CD8-positive, alpha-beta memory T cell (primary cell): ENCODE data around the gene SNRPA. TPM values are rescaled to one million over a fixed set of nuclear protein-coding genes. Genes with fewer than 3 reads are reported as not detected.

Experiments
- CTCF ChIA-PET: fragments of 350-600 bp; sonication (Branson Sonifier 250); formaldehyde crosslinking; loops from one replicate; lab custom pipeline; 2021; ENCODE audit warnings: antibody characterized with exemption; lab: Charles Lee
- POLR2A ChIA-PET: fragments of 350-600 bp; sonication (Branson Sonifier 250); formaldehyde crosslinking; loops from one replicate; lab custom pipeline; 2021; ENCODE audit warnings: antibody characterized with exemption; lab: Charles Lee
- DNase-seq, 5 donors: peaks; one replicate each; pipeline versions ENCODE4 v3.0.0 to v3.0.0-alpha.2; 2020 to 2022; ENCODE audit warnings: mixed read lengths in 1 of 5
- H3K27ac ChIP-seq: one replicate; pipeline ENCODE4 v1.7.0; 2013; ENCODE audit warnings: low read depth, mild to moderate bottlenecking, low read length, moderate library complexity
- H3K27me3 ChIP-seq: 2 replicates; pipeline ENCODE4 v1.7.0; 2013; ENCODE audit warnings: low read length, mild to moderate bottlenecking; ENCODE audit not compliant: insufficient read depth, poor library complexity, severe bottlenecking
- H3K36me3 ChIP-seq: 2 replicates; pipeline ENCODE4 v1.7.0; 2013; ENCODE audit warnings: mild to moderate bottlenecking, low read length, moderate library complexity; ENCODE audit not compliant: insufficient read depth
- H3K4me1 ChIP-seq: 2 replicates; pipeline ENCODE4 v1.7.0; 2013; ENCODE audit warnings: mild to moderate bottlenecking, low read length, moderate library complexity; ENCODE audit not compliant: insufficient read depth
- H3K4me3 ChIP-seq: 2 replicates; pipeline ENCODE4 v1.7.0; 2013; ENCODE audit warnings: mild to moderate bottlenecking, low read length
- H3K9me3 ChIP-seq: 2 replicates; pipeline ENCODE4 v1.7.0; 2013; ENCODE audit warnings: mild to moderate bottlenecking, low read length
- H3K27ac Mint-ChIP-seq, 8 donors: one replicate each; pipeline ENCODE4 v1.8.0; 2020 to 2021; ENCODE audit warnings: mixed read lengths in 8 of 8, mild to moderate bottlenecking in 6 of 8, inconsistent platforms in 3 of 8, moderate library complexity in 3 of 8
- H3K27me3 Mint-ChIP-seq, 2 donors: one replicate each; pipeline ENCODE4 v1.8.0; 2020 to 2021; ENCODE audit warnings: mixed read lengths in 2 of 2, mild to moderate bottlenecking in 1 of 2, moderate library complexity in 1 of 2
- H3K36me3 Mint-ChIP-seq, 3 donors: one replicate each; pipeline ENCODE4 v1.8.0; 2020 to 2021; ENCODE audit warnings: mixed read lengths in 3 of 3, inconsistent platforms in 1 of 3, mild to moderate bottlenecking in 1 of 3
- H3K4me1 Mint-ChIP-seq, 3 donors: one replicate each; pipeline ENCODE4 v1.8.0; 2020 to 2021; ENCODE audit warnings: mixed read lengths in 3 of 3, inconsistent platforms in 1 of 3, mild to moderate bottlenecking in 1 of 3
- H3K4me3 Mint-ChIP-seq, 7 donors: one replicate each; pipeline ENCODE4 v1.8.0; 2020 to 2021; ENCODE audit warnings: mixed read lengths in 7 of 7, mild to moderate bottlenecking in 6 of 7, moderate library complexity in 4 of 7, inconsistent platforms in 2 of 7
- H3K9me3 Mint-ChIP-seq, 5 donors: one replicate each; pipeline ENCODE4 v1.8.0; 2020 to 2022; ENCODE audit warnings: mixed read lengths in 5 of 5, mild to moderate bottlenecking in 3 of 5, moderate library complexity in 2 of 5, inconsistent platforms in 1 of 5
- polyA plus RNA-seq: library from polyadenylated mRNA; unstranded; fragments of 300-500 nt; fragmentation: Illumina TruSeq; gene quantifications from one replicate; pipeline ENCODE4 v1.2.3, GENCODE V29; 2021
- total RNA-seq, 2 experiments: library from RNA; stranded (reverse); gene quantifications; one replicate each; pipeline ENCODE4 v1.2.3, GENCODE V29; 2021

The SNRPA gene
- total and polyA plus RNA-seq, 3 experiments from 2014 or later = 89.5 to 202 (median 202) TPM

GRCh38 chr19:40801426-40802299 lies 50.7 kb downstream of the SNRPA start:
- POLR2A ChIA-PET = interaction anchor here (0.6 to 2.2 kb wide), 3 partner anchors 24 to 83 kb away, joined by 4 to 9 read pairs (median 5); partner anchors contain the start of gene RAB4B
- H3K27ac ChIP-seq = peak overlapping the region; percentile 77
- peaks cover 8% of the 10 kb centered on the region for H3K36me3 ChIP-seq
- H3K4me1 ChIP-seq = peaks cover 76% of the 10 kb centered on the region
- H3K9me3 ChIP-seq = no peaks in the 10 kb centered on the region
- DNase-seq = peak in 1 of 5 donors; percentile 15
- peak overlapping the region; percentile 59 for H3K4me3 ChIP-seq
- Mint-ChIP-seq H3K27me3 (no peaks in the 10 kb centered on the region), H3K9me3 (no peaks in the 10 kb centered on the region), H3K4me3 (peak overlapping the region; percentile 68 to 98 (median 80)), H3K27ac (peak overlapping the region; percentile 86 to 100 (median 98)), H3K36me3 (peaks cover 1 to 62% (median 4%) of the 10 kb centered on the region in 3 donors), H3K4me1 (peaks cover 67 to 84% (median 74%) of the 10 kb centered on the region in 3 donors)
- H3K27me3 ChIP-seq = no peaks in the 10 kb centered on the region
- CTCF ChIA-PET = interaction anchor here (2.3 kb wide), 1 partner anchor 24 kb away, joined by 9 read pairs; the partner anchor contains the start of gene RAB4B

- H3K4me3 ChIP-seq = peak overlapping the region; percentile 59
- H3K9me3 ChIP-seq = no peaks in the 10 kb centered on the region
- H3K4me1 ChIP-seq = peaks cover 83% of the 10 kb centered on the region
- DNase-seq = peak in 1 of 5 donors; percentile 26
- ChIA-PET CTCF (interaction anchor here (1.0 to 2.3 kb wide), 2 partner anchors 25 to 139 kb away, joined by 4 to 9 read pairs; partner anchors contain the start of gene RAB4B), POLR2A (interaction anchor here (1.1 to 2.2 kb wide), 3 partner anchors 25 to 462 kb away, joined by 3 to 9 read pairs (median 7); partner anchors contain the start of genes ACTMAP, HNRNPUL1, RAB4B and SNRPA)
- H3K36me3 ChIP-seq = peaks cover 9% of the 10 kb centered on the region
- H3K36me3 Mint-ChIP-seq = peaks cover 3 to 64% (median 5%) of the 10 kb centered on the region in 3 donors
- H3K27me3 Mint-ChIP-seq = no peaks in the 10 kb centered on the region
- peak overlapping the region; percentile 77 for H3K27ac ChIP-seq
- peaks cover 75 to 88% (median 79%) of the 10 kb centered on the region in 3 donors for H3K4me1 Mint-ChIP-seq
- peak overlapping the region; percentile 68 to 98 (median 76) for H3K4me3 Mint-ChIP-seq
- no peaks in the 10 kb centered on the region for H3K9me3 Mint-ChIP-seq
- peak overlapping the region; percentile 87 to 100 (median 98) for H3K27ac Mint-ChIP-seq
- H3K27me3 ChIP-seq = no peaks in the 10 kb centered on the region
Observed at GRCh38 chr19:40802300-40803169, 51.5 kb downstream of the SNRPA start.

GRCh38 chr19:40803170-40803856 lies 52.3 kb downstream of the SNRPA start:
- peak overlapping the region; percentile 68 to 98 (median 76) for H3K4me3 Mint-ChIP-seq
- ChIA-PET CTCF (interaction anchor here (1.0 to 2.3 kb wide), 2 partner anchors 25 to 140 kb away, joined by 4 to 9 read pairs; partner anchors contain the start of gene RAB4B), POLR2A (interaction anchor here (0.6 to 2.2 kb wide), 4 partner anchors 25 to 461 kb away, joined by 3 to 9 read pairs (median 6); partner anchors contain the start of genes ACTMAP, HNRNPUL1, RAB4B and SNRPA)
- peak overlapping the region; percentile 77 for H3K27ac ChIP-seq
- no peaks in the 10 kb centered on the region for H3K27me3 Mint-ChIP-seq
- H3K27ac Mint-ChIP-seq = peak overlapping the region; percentile 91 to 100 (median 98)
- peaks cover 85% of the 10 kb centered on the region for H3K4me1 ChIP-seq
- no peaks in the 10 kb centered on the region for H3K27me3 ChIP-seq
- no peaks in the 10 kb centered on the region for H3K9me3 ChIP-seq
- H3K4me3 ChIP-seq = peak overlapping the region; percentile 59
- H3K36me3 Mint-ChIP-seq = peaks cover 5 to 68% (median 6%) of the 10 kb centered on the region in 3 donors
- H3K9me3 Mint-ChIP-seq = no peaks in the 10 kb centered on the region
- H3K4me1 Mint-ChIP-seq = peaks cover 75 to 89% (median 81%) of the 10 kb centered on the region in 3 donors
- H3K36me3 ChIP-seq = peaks cover 16% of the 10 kb centered on the region
- DNase-seq = no peak

GRCh38 chr19:40803857-40804782 lies 53.1 kb downstream of the SNRPA start:
- H3K4me3 ChIP-seq = peak overlapping the region; percentile 46
- H3K4me1 ChIP-seq = peaks cover 90% of the 10 kb centered on the region
- Mint-ChIP-seq H3K9me3 (no peaks in the 10 kb centered on the region), H3K4me1 (peaks cover 72 to 87% (median 78%) of the 10 kb centered on the region in 3 donors), H3K27ac (peak overlapping the region; percentile 91 to 100 (median 98)), H3K4me3 (peak overlapping the region; percentile 68 to 96 (median 76)), H3K27me3 (no peaks in the 10 kb centered on the region), H3K36me3 (peaks cover 5 to 70% (median 7%) of the 10 kb centered on the region in 3 donors)
- H3K36me3 ChIP-seq = peaks cover 20% of the 10 kb centered on the region
- ChIA-PET POLR2A (interaction anchor here (1.2 to 3.7 kb wide), 4 partner anchors 26 to 141 kb away, joined by 3 to 34 read pairs (median 8); partner anchors contain the start of genes ACTMAP, RAB4B and SNRPA), CTCF (interaction anchor here (0.8 to 4.6 kb wide), 4 partner anchors 10 to 170 kb away, joined by 3 to 38 read pairs (median 18); partner anchors contain the start of gene RAB4B)
- peak overlapping the region; percentile 77 for H3K27ac ChIP-seq
- H3K27me3 ChIP-seq = no peaks in the 10 kb centered on the region
- peak; percentile 44 to 86 (median 82) for DNase-seq
- no peaks in the 10 kb centered on the region for H3K9me3 ChIP-seq

GRCh38 chr19:40804783-40805242 lies 53.8 kb downstream of the SNRPA start:
- Mint-ChIP-seq H3K4me3 (peak overlapping the region; percentile 36 to 96 (median 76)), H3K27me3 (no peaks in the 10 kb centered on the region), H3K9me3 (no peaks in the 10 kb centered on the region), H3K4me1 (peaks cover 72 to 89% (median 79%) of the 10 kb centered on the region in 3 donors), H3K27ac (peak overlapping the region; percentile 93 to 100 (median 98)), H3K36me3 (peaks cover 5 to 76% (median 7%) of the 10 kb centered on the region in 3 donors)
- CTCF ChIA-PET = interaction anchor here (0.6 to 4.6 kb wide), 8 partner anchors 11 to 171 kb away, joined by 3 to 38 read pairs (median 4); partner anchors contain the start of genes COQ8B, ITPKC and RAB4B
- Histone ChIP-seq H3K27me3 (no peaks in the 10 kb centered on the region), H3K9me3 (no peaks in the 10 kb centered on the region), H3K4me1 (peaks cover 93% of the 10 kb centered on the region), H3K27ac (peak overlapping the region; percentile 79), H3K4me3 (peak overlapping the region; percentile 46), H3K36me3 (peaks cover 20% of the 10 kb centered on the region)
- DNase-seq = peak in 1 of 5 donors; percentile 31
- POLR2A ChIA-PET = interaction anchor here (1.1 to 3.7 kb wide), 4 partner anchors 14 to 142 kb away, joined by 3 to 34 read pairs (median 10); partner anchors contain the start of genes ACTMAP, RAB4B and SNRPA
